Upper lobe of right lung (tissue), 1 donor: Measurements from ENCODE around the gene COQ8B. TPM values are rescaled to one million over a fixed set of nuclear protein-coding genes. Genes with fewer than 3 reads are reported as not detected.

Source experiments
- ATAC-seq: fragments of 200-7000 bp; cut with Tn5 transposase; one replicate; pipeline ENCODE4 v1.9.1; 2020; ENCODE audit warnings: mild to moderate bottlenecking, moderate library complexity
- DNase-seq: peaks from one replicate; pipeline ENCODE4 v3.0.0-alpha.2; 2020
- H3K27ac ChIP-seq: fragments of 200-600 bp; one replicate; pipeline ENCODE4 v1.8.0; 2022
- H3K27me3 ChIP-seq: fragments of 200-600 bp; one replicate; pipeline ENCODE4 v1.8.0; 2022; ENCODE audit warnings: mild to moderate bottlenecking
- H3K36me3 ChIP-seq: fragments of 200-600 bp; one replicate; pipeline ENCODE4 v1.8.0; 2022
- H3K4me1 ChIP-seq: fragments of 200-600 bp; one replicate; pipeline ENCODE4 v1.8.0; 2022
- H3K4me3 ChIP-seq: fragments of 200-600 bp; one replicate; pipeline ENCODE4 v1.8.0; 2022; ENCODE audit warnings: mild to moderate bottlenecking
- H3K9me3 ChIP-seq: fragments of 200-600 bp; one replicate; pipeline ENCODE4 v1.8.0; 2022
- intact Hi-C: fragments of 100-400 bp; cut with DNase I; formaldehyde crosslinking; loops from one replicate; pipeline ENCODE4 v1.11.0; 2022
- total RNA-seq: library from RNA; stranded (reverse); fragmentation: NEBNext Ultra II Directional; extraction: Animal tissue kit (Norgen Biotek cat#: 25700); gene quantifications from one replicate; pipeline ENCODE4 v1.2.1, GENCODE V29; 2021
- TF ChIP-seq, protein P1 (sequence below): fragments of 200-600 bp; IDR thresholded peaks from one replicate; pipeline ENCODE4 v1.8.0; 2022; ENCODE audit warnings: antibody characterized with exemption
- donor health status: DM: no; HTN: yes; CAD: no; lungs with severe emphysema.

The COQ8B gene
- total RNA-seq, 1 donor from 2014 or later, result 43.6 TPM

DNA sequence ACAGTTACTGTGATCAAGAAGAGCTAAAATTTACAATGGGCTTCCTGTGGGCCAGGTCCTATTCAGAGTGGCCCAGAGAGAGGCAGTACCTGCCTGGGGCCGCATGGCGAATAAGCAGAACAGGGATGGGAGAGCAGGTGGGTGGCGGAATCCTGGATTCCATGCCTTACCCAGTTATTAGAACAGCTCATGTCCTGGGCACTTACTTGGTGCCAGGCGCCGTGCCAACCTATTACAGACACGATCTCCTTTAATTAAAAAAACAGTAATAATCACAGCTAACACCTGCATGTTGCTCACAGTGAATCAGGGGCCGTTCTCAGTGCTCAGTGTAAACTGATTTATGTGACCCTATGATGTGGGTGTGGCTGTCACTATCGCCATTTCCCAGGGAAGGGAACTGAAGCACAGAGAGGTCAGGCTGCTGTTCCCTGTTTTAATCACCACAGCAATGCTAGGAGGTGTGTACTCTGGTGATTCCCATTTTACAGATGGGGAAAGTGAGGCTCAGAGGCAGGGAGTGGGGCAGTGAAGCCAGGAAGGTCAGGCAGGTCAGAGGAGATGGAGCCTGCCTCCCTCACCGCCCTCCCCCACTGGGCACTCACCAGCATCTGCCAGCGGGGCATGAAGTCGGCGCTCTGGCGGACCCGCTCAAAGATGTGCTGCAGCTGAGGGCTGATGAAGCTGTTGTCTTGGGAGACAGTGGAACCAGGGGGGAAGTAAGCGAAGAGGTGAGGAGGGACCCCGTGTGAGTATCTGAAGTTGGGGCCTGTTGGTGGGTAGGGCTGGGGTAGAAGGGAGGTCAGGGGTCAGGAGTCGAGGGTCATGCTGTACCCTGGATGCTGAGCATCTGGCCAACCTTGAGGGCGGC, 12.0 kb downstream of the COQ8B start:
- peaks cover 87% of the 10 kb centered on the region for H3K36me3 ChIP-seq

DNA sequence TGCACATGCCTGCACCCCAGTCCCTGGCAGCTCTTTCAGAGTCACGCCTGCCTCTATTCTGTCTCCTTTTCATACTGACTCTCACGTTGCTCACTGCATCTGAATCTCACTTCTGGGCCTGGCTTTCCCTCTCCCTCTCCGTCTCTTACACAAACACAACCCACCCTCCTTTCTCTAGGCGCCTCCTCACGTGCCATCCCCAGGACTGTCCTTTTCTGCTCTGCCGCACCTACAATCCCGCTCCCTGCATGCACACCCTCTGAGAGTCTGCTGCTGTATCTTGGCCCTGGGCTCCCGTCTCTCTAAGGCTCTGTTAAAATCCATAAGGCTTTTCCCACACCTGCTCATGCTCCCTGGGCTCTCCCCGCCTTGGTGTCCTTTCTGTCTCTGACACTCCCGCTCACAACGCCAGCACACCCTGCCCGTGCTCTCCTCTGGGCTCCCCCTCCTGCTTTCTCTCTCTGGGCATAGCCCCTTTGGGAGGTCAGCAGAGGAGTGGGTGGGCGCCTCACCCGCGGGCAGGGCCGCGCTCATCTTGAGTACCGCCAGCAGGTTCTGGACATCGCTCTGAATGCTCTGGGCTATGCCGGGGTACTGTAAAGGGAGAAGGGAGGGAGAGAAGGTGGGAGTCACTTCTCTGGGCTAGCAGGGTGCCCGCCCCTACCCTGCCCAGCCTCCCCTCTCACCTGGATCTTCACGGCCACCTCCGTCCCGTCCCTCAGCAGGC, 13.5 kb downstream of the COQ8B start:
- TF ChIP-seq, protein P1, sequence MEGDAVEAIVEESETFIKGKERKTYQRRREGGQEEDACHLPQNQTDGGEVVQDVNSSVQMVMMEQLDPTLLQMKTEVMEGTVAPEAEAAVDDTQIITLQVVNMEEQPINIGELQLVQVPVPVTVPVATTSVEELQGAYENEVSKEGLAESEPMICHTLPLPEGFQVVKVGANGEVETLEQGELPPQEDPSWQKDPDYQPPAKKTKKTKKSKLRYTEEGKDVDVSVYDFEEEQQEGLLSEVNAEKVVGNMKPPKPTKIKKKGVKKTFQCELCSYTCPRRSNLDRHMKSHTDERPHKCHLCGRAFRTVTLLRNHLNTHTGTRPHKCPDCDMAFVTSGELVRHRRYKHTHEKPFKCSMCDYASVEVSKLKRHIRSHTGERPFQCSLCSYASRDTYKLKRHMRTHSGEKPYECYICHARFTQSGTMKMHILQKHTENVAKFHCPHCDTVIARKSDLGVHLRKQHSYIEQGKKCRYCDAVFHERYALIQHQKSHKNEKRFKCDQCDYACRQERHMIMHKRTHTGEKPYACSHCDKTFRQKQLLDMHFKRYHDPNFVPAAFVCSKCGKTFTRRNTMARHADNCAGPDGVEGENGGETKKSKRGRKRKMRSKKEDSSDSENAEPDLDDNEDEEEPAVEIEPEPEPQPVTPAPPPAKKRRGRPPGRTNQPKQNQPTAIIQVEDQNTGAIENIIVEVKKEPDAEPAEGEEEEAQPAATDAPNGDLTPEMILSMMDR, result no peak
- DNase-seq, result no peak
- no peak for ATAC-seq

More for the DNA sequence above, 12.0 kb downstream of the COQ8B start:
- Histone ChIP-seq H3K9me3 (no peaks in the 10 kb centered on the region), H3K27me3 (no peaks in the 10 kb centered on the region), H3K4me3 (no peak overlapping the region), H3K4me1 (no peaks in the 10 kb centered on the region), H3K27ac (no peak overlapping the region)
- DNase-seq, result no peak
- intact Hi-C loops, result no loop called here
- TF ChIP-seq, protein P1, result no peak
- ATAC-seq, result no peak

GRCh38 chr19:40702337-40703012, 14.2 kb downstream of the COQ8B start:
- peaks cover 69% of the 10 kb centered on the region for H3K36me3 ChIP-seq
- no peak for ATAC-seq
- H3K27me3 ChIP-seq, result no peaks in the 10 kb centered on the region
- H3K27ac ChIP-seq, result no peak overlapping the region
- intact Hi-C loops, result no loop called here
- DNase-seq, result no peak
- no peaks in the 10 kb centered on the region for H3K4me1 ChIP-seq
- H3K4me3 ChIP-seq, result no peak overlapping the region
- no peaks in the 10 kb centered on the region for H3K9me3 ChIP-seq
- TF ChIP-seq, protein P1, result no peak

More for the DNA sequence above, 13.5 kb downstream of the COQ8B start:
- no peak overlapping the region for H3K4me3 ChIP-seq
- no peak overlapping the region for H3K27ac ChIP-seq
- no peaks in the 10 kb centered on the region for H3K9me3 ChIP-seq
- no peaks in the 10 kb centered on the region for H3K4me1 ChIP-seq
- H3K36me3 ChIP-seq, result peaks cover 76% of the 10 kb centered on the region
- intact Hi-C loops, result no loop called here
- H3K27me3 ChIP-seq, result no peaks in the 10 kb centered on the region

DNA sequence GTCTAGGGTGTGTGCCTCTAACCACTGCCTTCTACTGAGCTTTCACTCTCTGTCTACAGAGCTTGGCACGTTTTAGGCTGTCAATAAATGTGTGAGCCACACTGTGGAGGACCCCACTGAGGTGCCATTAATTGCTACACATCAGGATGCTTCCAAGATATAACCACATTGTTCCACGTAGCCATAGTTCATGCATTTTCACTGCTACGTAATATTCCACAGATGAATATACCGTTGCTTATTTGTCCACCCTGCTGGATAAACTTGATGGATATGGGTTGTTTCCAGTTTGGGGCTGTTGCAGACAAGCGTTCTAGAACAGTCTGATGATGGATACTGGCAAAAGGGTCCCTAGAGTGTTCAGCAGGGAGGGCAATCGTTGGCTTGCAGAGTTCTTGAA, 14.9 kb downstream of the COQ8B start:
- peaks cover 63% of the 10 kb centered on the region for H3K36me3 ChIP-seq
- TF ChIP-seq, protein P1, result no peak
- no peak for ATAC-seq

GRCh38 chr19:40700083-40700482, 16.6 kb downstream of the COQ8B start:
- no peaks in the 10 kb centered on the region for H3K27me3 ChIP-seq
- H3K36me3 ChIP-seq, result peaks cover 60% of the 10 kb centered on the region
- no peak overlapping the region for H3K27ac ChIP-seq
- TF ChIP-seq, protein P1, result no peak
- H3K4me1 ChIP-seq, result no peaks in the 10 kb centered on the region
- H3K9me3 ChIP-seq, result no peaks in the 10 kb centered on the region
- no peak overlapping the region for H3K4me3 ChIP-seq
- DNase-seq, result no peak
- ATAC-seq, result no peak
- intact Hi-C loops, result no loop called here

More for the DNA sequence above, 14.9 kb downstream of the COQ8B start:
- Histone ChIP-seq H3K4me3 (no peak overlapping the region), H3K27me3 (no peaks in the 10 kb centered on the region), H3K4me1 (no peaks in the 10 kb centered on the region), H3K27ac (no peak overlapping the region), H3K9me3 (no peaks in the 10 kb centered on the region)
- DNase-seq, result no peak
- intact Hi-C loops, result no loop called here
